Stimulated activated CD4-positive, alpha-beta T cell treated with anti-CD3 and anti-CD28 coated beads, Interleukin-1b, Interleukin-23, amount 100 ng/mL, for 48 hours (primary cell): ENCODE measurements around the gene GRK5.
A peak's percentile ranks its signal among the peaks of the same experiment; 100 is the strongest.

Source experiments
- DNase-seq: peaks from one replicate; pipeline ENCODE4 v3.0.0-alpha.2; 2020

The GRK5 gene

GRCh38 chr10:119302591-119303253 lies 95.4 kb downstream of the GRK5 start:
- no peak for DNase-seq

DNA sequence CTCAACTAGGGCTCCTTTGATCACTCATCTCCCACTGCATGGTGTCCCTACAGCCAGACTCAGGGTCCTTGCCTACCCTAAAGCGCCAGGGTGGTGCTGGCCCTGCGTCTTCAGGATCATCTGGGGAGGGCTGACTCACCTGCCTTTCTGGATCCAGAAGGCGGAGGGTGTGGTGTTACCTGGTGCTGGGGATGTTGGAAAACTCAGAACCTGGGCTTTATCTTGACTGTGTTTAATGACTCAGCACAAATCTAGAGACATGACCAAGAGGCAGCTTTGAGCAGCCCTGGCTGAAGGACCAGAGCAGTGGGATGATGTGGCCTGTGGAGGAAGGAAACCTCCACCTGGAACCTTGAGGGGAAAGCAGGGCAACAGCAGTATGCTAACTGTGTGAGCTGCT lies 96.5 kb downstream of the GRK5 start:
- no peak for DNase-seq

- no peak for DNase-seq
Observed at GRCh38 chr10:119304541-119304940, 97.2 kb downstream of the GRK5 start.

GRCh38 chr10:119305860-119306513 lies 98.6 kb downstream of the GRK5 start:
- DNase-seq, result peak; percentile 93

- peak; percentile 80 for DNase-seq
Observed at GRCh38 chr10:119306514-119306951, 99.2 kb downstream of the GRK5 start.

GRCh38 chr10:119306986-119307392 lies 99.6 kb downstream of the GRK5 start:
- DNase-seq, result peak; percentile 61

DNA sequence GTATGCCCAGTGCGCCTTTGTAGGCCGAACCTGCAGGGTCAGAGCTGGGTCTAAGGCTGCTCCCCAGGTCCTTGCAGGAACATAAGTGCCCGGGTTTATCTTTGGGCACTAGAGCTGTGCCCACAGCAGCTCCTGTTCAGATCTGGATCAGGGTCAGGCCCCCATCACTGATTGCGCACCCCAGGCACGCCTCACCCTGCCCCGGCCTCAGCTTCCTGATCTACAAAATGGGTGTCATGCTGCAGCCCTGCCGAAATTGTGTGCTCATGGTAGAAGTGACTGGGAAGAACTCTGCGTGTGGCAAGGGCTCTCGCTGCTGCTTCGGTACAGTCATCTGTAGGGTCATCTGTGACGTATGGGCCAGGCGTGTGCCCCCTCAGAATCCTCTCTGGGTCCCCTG lies 100.7 kb downstream of the GRK5 start:
- no peak for DNase-seq

DNA sequence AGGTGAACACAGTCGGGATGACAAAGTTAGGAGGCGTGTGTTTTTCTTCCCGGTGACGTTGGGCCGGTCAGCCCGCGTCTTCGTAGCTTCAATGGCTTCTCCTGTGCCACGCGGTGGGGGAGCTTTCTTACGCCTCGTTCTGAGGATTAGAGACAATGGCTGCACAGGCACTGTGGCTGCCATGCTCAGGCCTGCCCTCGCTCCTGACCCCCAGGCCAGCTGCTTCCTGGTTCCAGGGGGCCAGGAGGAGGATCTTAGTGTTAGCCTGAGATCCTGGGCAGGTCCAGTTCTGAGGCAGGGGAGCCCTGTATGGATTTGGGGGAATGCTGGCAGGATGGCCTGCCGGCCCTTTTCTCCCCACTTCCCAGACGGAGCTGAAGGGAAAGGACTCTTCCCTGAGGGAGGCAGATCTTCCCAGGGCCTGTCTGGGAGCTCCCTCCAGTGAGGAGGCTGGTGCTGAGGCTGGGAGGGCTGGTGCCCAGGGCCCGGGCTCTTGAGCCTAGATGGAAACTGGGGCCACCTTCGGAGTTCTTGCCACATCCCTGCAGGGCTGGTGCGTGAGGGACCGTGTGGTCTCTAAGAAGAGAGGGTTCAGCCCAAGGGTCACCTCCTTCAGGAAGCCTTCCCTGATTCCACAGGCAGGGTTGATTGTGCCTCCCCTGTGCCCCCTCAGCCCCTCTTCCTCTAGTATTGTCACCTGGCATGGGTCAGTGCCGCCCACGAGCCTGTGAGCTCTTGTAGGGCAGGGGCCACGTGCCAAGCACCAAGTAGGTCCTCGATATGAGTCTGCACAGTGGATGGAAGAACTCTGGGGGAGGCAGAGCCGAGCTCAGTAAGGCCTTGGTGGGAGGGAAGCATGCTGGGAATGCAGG lies 101.4 kb downstream of the GRK5 start:
- DNase-seq, result no peak

DNA sequence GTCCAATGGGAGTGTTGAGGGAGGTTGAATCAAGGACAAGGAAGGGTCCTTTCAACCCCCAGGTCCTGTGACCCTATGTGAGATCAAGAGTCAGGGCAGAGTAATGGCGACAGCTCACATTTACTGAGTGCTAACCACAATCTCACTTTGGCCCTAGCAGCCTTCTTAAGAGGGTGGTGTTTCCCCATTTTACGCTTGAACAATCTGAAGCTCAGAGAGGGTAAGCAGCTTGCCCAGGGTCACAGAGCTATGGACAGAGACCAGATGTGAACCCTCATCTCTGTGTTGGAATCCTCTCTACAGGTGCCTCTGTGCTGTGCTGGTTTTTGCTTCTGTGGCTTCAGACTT lies 102.0 kb downstream of the GRK5 start:
- DNase-seq, result no peak

GRCh38 chr10:119310806-119311205 lies 103.4 kb downstream of the GRK5 start:
- DNase-seq, result no peak

DNA sequence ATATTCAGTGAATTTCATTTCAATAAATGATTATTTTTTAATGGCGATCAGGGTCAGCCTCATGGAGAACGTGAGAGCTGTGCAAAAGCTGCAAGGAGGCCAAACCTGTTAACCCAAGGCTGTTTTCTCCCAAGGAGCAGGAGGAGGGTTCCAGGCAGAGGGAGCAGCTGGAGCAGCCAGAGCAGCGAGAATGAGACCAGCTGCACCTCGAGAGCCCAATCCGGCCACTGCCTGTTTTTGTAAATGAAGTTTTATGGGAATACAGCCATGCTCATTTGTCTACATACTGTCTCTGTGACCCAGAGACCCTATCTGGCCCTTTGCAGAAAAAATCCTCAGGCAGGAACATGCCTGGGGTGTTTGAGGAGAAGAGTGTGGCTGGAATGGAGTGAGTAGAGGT lies 104.9 kb downstream of the GRK5 start:
- DNase-seq, result no peak

GRCh38 chr10:119313024-119313423 lies 105.7 kb downstream of the GRK5 start:
- DNase-seq, result no peak

GRCh38 chr10:119313644-119314043 lies 106.3 kb downstream of the GRK5 start:
- DNase-seq, result peak; percentile 72

- DNase-seq, result no peak
Observed at GRCh38 chr10:119314061-119314460, 106.7 kb downstream of the GRK5 start.

- DNase-seq, result no peak
Observed at GRCh38 chr10:119314486-119314885, 107.1 kb downstream of the GRK5 start.

GRCh38 chr10:119315128-119316001 lies 108.0 kb downstream of the GRK5 start:
- peak; percentile 91 for DNase-seq

DNA sequence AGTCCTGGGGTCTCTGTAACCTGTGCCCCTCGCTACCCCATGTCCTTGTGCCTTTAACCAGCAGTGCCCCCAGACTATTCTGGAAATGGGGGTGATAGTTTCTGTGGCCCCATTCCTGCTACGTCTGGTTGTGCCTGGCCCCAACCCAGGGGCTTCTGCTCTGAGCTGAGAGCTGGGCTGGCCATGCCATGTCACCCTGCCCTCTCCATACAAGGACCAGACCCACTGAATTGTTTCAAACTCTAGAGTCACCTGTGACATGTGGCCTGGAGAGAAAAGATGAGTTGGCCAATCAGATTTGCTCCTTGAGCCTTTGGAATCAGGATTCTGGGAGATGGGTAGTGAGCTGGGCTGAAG lies 108.6 kb downstream of the GRK5 start:
- DNase-seq, result no peak

- DNase-seq, result no peak
Observed at GRCh38 chr10:119316729-119317097, 109.3 kb downstream of the GRK5 start.

GRCh38 chr10:119318411-119319160 lies 111.2 kb downstream of the GRK5 start:
- no peak for DNase-seq

- DNase-seq, result no peak
Observed at GRCh38 chr10:119319161-119319919, 112.0 kb downstream of the GRK5 start.

DNA sequence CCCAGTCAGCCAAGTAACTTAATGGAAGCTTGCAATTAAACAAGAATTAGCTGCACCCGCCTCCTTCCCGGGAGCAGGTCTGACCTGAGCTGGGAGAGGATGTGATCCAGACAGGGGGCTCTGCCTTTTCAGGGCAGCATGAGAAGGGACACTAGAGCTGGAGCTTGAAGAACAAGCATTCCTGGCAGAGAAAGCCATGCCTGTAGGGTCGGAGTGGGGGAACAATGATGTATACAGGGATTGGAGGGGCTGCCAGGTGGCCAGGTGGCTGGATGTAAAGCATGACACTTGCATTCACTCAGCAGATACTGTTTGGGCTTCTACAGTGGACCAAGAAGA lies 112.5 kb downstream of the GRK5 start:
- DNase-seq, result no peak

DNA sequence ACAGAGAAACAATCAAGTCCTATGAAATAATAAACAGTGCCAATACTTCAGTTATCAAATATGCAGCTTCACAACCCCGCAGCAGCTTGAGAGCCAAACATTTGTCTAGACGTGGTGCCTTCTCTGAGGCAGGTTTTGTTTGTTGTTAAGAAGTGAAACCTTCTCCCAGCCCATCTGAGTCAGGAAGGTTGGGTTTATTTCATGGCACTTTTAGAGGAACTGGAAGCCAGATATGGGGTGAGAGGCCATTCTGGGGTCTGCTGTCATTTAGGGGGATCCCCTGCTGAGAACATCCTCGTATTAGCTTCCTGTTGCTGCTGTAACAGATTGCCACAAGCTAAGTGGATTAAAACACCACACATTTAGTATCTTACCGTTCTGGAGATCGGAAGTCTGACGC lies 113.6 kb downstream of the GRK5 start:
- DNase-seq, result no peak
